Psoas muscle (tissue), 8 donors: ENCODE results near the gene CCDC85A. TPM values are rescaled to one million over a fixed set of nuclear protein-coding genes. Genes with fewer than 3 reads are reported as not detected.

Experiments
- ATAC-seq, 4 donors: fragments of 200-7000 bp; cut with Tn5 transposase; one replicate each; pipeline ENCODE4 v1.9.1; 2020; ENCODE audit warnings: moderate library complexity in 3 of 4, mild to moderate bottlenecking in 2 of 4
- DNase-seq, 2 donors: peaks; one replicate each; pipeline ENCODE4 v3.0.0-alpha.2; 2020
- H3K27ac ChIP-seq: fragments of 200-600 bp; one replicate; pipeline ENCODE4 v1.8.0; 2022
- H3K27me3 ChIP-seq, 3 donors: fragments of 200-600 bp in 1 of 3; one replicate each; pipeline versions ENCODE4 v1.6.1 to v1.8.0; 2013 to 2022; ENCODE audit warnings: low read length in 2 of 3, mild to moderate bottlenecking in 2 of 3, moderate library complexity in 1 of 3; ENCODE audit not compliant: insufficient read depth in 3 of 3
- H3K36me3 ChIP-seq, 2 donors: fragments of 200-600 bp in 1 of 2; one replicate each; pipeline versions ENCODE4 v1.6.1 to v1.8.0; 2013 to 2022; ENCODE audit warnings: low read depth in 1 of 2, mild to moderate bottlenecking in 1 of 2, moderate library complexity in 1 of 2; ENCODE audit not compliant: insufficient read depth in 1 of 2
- H3K4me1 ChIP-seq: fragments of 200-600 bp; one replicate; pipeline ENCODE4 v1.8.0; 2022
- H3K4me3 ChIP-seq: fragments of 200-600 bp; one replicate; pipeline ENCODE4 v1.8.0; 2022; ENCODE audit warnings: mild to moderate bottlenecking
- H3K9me3 ChIP-seq: fragments of 200-600 bp; one replicate; pipeline ENCODE4 v1.8.0; 2022
- CTCF ChIP-seq: fragments of 200-600 bp; IDR thresholded peaks from one replicate; pipeline ENCODE4 v1.8.0; 2022; ENCODE audit warnings: antibody characterized with exemption
- WGBS, 3 donors: extraction: QIAGEN DNeasy Blood & Tissue Kit; methylation state at CpG; one replicate each; pipeline versions ENCODE4 v1.1.6 to v1.1.7; 2013; 5-methylcytosine and 5-hydroxymethylcytosine counted together
- intact Hi-C, 2 donors: fragments of 100-400 bp; cut with DNase I; formaldehyde crosslinking; loops; one replicate each; pipeline versions ENCODE4 v1.11.0 to v1.14.2; 2022
- polyA plus RNA-seq, 3 donors: library from polyadenylated mRNA; stranded (reverse); fragments of 200-250 nt; gene quantifications; one replicate each; pipeline ENCODE4 v1.2.3, GENCODE V29; 2013
- total RNA-seq, 4 donors: library from RNA; stranded (reverse); fragmentation: NEBNext Ultra II Directional in 2 of 4; extraction: Animal tissue kit (Norgen Biotek cat#: 25700) in 2 of 4; gene quantifications; one replicate each; pipeline versions ENCODE4 v1.2.1 to v1.2.4, GENCODE V29; 2021 to 2023
- donor health status: healthy with polysubstance abuse.
- donor health status: DM: no; HTN: no; CAD: no; lungs with moderate emphysema.
- donor health status: Bipolar disorder and iron deficiency.
- donor health status: healthy.
- donor health status: DM: yes; HTN: yes; CAD: no.
- donor health status: DM: no; HTN: no; CAD: no.
- donor health status: DM: no; HTN: no; CAD: no.
- donor health status: DM: yes; HTN: yes; CAD: no.

The CCDC85A gene
- total and polyA plus RNA-seq, 7 donors: 1.8 to 5.6 (median 1.9) TPM

DNA sequence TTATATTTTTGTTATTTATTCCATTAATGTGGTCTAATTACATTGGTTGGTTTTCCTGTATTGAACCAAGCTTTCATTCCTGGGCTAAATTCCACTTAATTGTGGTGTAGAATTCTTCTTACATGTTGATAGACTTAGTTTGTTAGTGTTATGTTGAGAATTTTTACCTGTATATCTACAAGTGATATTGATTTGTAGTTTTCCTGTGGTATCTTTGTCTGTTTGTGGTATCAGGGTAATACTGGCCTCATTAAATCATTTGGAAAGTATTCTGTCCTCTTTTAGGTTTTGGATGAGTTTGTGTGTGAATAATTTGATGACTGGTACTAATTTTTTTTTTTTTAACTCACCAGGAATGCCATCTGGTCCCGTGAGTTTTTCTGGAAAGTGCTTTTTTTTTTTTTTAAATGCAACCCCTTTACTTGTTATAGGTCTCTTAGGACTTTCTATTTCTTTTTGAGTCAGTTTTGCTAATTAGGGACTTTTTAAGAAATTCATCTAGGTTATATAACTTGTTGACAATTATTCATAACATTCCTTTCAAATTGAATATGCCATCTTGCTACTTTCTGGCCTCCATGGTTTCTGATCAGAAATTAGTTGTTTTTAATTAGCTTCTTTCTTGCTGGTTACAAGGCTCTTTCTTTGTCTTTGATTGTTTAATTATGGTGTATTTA is 232.8 kb downstream of the CCDC85A start:
- H3K4me1 ChIP-seq: no peaks in the 10 kb centered on the region
- 42 to 71% (median 50%) methylated on average over 1 of the region's 1 CpG for WGBS, 3 donors
- intact Hi-C loops: no loop called here

More for the DNA sequence above, 232.8 kb downstream of the CCDC85A start:
- Histone ChIP-seq H3K27ac (no peak overlapping the region), H3K27me3 (no peaks in the 10 kb centered on the region), H3K36me3 (no peaks in the 10 kb centered on the region), H3K4me3 (no peak overlapping the region), H3K9me3 (no peaks in the 10 kb centered on the region)
- no peak for ATAC-seq
- DNase-seq: no peak
- TF ChIP-seq CTCF: no peak
